ENCODE measurements around the gene TMEM151B. TPM values are rescaled to one million over a fixed set of nuclear protein-coding genes. Genes with fewer than 3 reads are reported as not detected.

Gene TMEM151B
- polyA plus RNA-seq, 4 donors: 0.41 to 1.4 (median 0.98) TPM

GRCh38 chr6:44352259-44352658 is 82.0 kb downstream of the TMEM151B start:
- DNase-seq (ENCODE audit: low read depth in 4 of 4, low spot score in 2 of 4): no peak

GRCh38 chr6:44353336-44353735 is 83.1 kb downstream of the TMEM151B start:
- DNase-seq (ENCODE audit: low read depth in 4 of 4, low spot score in 2 of 4): no peak

GRCh38 chr6:44355640-44356039 is 85.4 kb downstream of the TMEM151B start:
- DNase-seq (ENCODE audit: low read depth in 4 of 4, low spot score in 2 of 4): no peak

GRCh38 chr6:44356487-44356886 is 86.2 kb downstream of the TMEM151B start:
- no peak for DNase-seq (ENCODE audit: low read depth in 4 of 4, low spot score in 2 of 4)

Other genes with a start within 250 kb of the TMEM151B start
- gene MRPL14, start 143.0 kb upstream of the TMEM151B start, polyA plus RNA-seq (ENCODE audit: insufficient read length in 4 of 4): 10 to 100 TPM; 37.1 to 60.1 (median 43.3) TPM
- gene TMEM63B, start 142.9 kb upstream of the TMEM151B start, polyA plus RNA-seq (ENCODE audit: insufficient read length in 4 of 4): 10 to 100 TPM; 28.7 to 42.4 (median 33.0) TPM
- gene CAPN11, start 111.6 kb upstream of the TMEM151B start, polyA plus RNA-seq (ENCODE audit: insufficient read length in 4 of 4): under 1 TPM in 3 of 4 donors, not detected in 1; 0.14 to 0.38 (median 0.16) TPM
- 1 to 10 TPM in 1 of 4 donors, under 1 TPM in 3; 0.38 to 1.0 (median 0.57) TPM for gene MYMX, start 53.5 kb upstream of the TMEM151B start, polyA plus RNA-seq (ENCODE audit: insufficient read length in 4 of 4)
- gene SLC29A1, start 46.9 kb upstream of the TMEM151B start, polyA plus RNA-seq (ENCODE audit: insufficient read length in 4 of 4): 10 to 100 TPM; 34.1 to 37.4 (median 35.7) TPM
- gene HSP90AB1, start 23.3 kb upstream of the TMEM151B start, polyA plus RNA-seq (ENCODE audit: insufficient read length in 4 of 4): 1,000 to 10,000 TPM; 1,095 to 1,303 (median 1,164) TPM
- gene SLC35B2, start 12.9 kb upstream of the TMEM151B start, polyA plus RNA-seq (ENCODE audit: insufficient read length in 4 of 4): 10 to 100 TPM; 48.9 to 68.1 (median 58.1) TPM
- 10 to 100 TPM in 2 of 4 donors, 1 to 10 TPM in 2; 9.1 to 14.1 (median 11.1) TPM for gene NFKBIE, start 4.9 kb upstream of the TMEM151B start, polyA plus RNA-seq (ENCODE audit: insufficient read length in 4 of 4)
- gene AARS2, start 42.9 kb downstream of the TMEM151B start, polyA plus RNA-seq (ENCODE audit: insufficient read length in 4 of 4): 10 to 100 TPM; 12.2 to 23.5 (median 16.9) TPM
- not detected for gene SPATS1, start 72.2 kb downstream of the TMEM151B start, polyA plus RNA-seq (ENCODE audit: insufficient read length in 4 of 4)
- 10 to 100 TPM; 36.6 to 45.0 (median 40.7) TPM for gene CDC5L, start 117.3 kb downstream of the TMEM151B start, polyA plus RNA-seq (ENCODE audit: insufficient read length in 4 of 4)